OCI-LY7 (cell line): ENCODE results near the gene SLC35C1. TPM values are rescaled to one million over a fixed set of nuclear protein-coding genes. Genes with fewer than 3 reads are reported as not detected.
A peak's percentile ranks its signal among the peaks of the same experiment; 100 is the strongest.

Source experiments
- BruUV-seq: library from RNA; stranded (reverse); fragments of 400-500 nt; replicated peaks from 2 replicates; lab custom pipeline; 2021; lab: Mats Ljungman, UMichigan
- CTCF ChIA-PET: fragments of 300-600 bp; sonication (Branson Sonifier 250); formaldehyde crosslinking; loops from one replicate; lab custom pipeline; 2022; ENCODE audit warnings: antibody characterized with exemption; ENCODE audit not compliant: unreplicated experiment; lab: Charles Lee
- POLR2A ChIA-PET: fragments of 300-600 bp; sonication (Branson Sonifier 250); formaldehyde crosslinking; loops from one replicate; lab custom pipeline; 2022; ENCODE audit warnings: antibody characterized with exemption; lab: Charles Lee
- DNase-seq: peaks from one replicate; pipeline ENCODE4 v3.0.0-alpha.2; 2015; ENCODE audit warnings: low spot score
- H2AFZ ChIP-seq: fragments of 200-600 bp; sonication (generic), shearing (Covaris generic); 2 replicates; pipeline ENCODE4 v1.6.1; 2014; ENCODE audit warnings: mild to moderate bottlenecking, antibody characterized with exemption, low read length, moderate library complexity
- H3K27ac ChIP-seq: fragments of 200-600 bp; sonication (generic); 2 replicates; pipeline ENCODE4 v1.5.1; 2014; ENCODE audit warnings: mixed run types, low read depth, mild to moderate bottlenecking, moderate library complexity, low read length, inconsistent platforms; ENCODE audit not compliant: poor library complexity, severe bottlenecking
- H3K36me3 ChIP-seq: fragments of 200-600 bp; sonication (generic); 2 replicates; pipeline ENCODE4 v1.6.1; 2014; ENCODE audit warnings: mild to moderate bottlenecking, antibody characterized with exemption, low read length, moderate library complexity, mixed read lengths; ENCODE audit not compliant: insufficient read depth
- H3K4me1 ChIP-seq: fragments of 200-600 bp; sonication (generic); 2 replicates; pipeline ENCODE4 v1.5.1; 2014; ENCODE audit warnings: mild to moderate bottlenecking, low read length; ENCODE audit not compliant: insufficient read depth, poor library complexity, severe bottlenecking
- H3K4me2 ChIP-seq: fragments of 200-600 bp; sonication (generic); 2 replicates; pipeline ENCODE4 v1.6.1; 2014; ENCODE audit warnings: mild to moderate bottlenecking, low read length
- H3K4me3 ChIP-seq: fragments of 200-600 bp; sonication (generic); 2 replicates; pipeline ENCODE4 v1.5.1; 2014; ENCODE audit warnings: mild to moderate bottlenecking, low read depth, low read length; ENCODE audit not compliant: poor library complexity, severe bottlenecking
- H3K79me2 ChIP-seq: fragments of 200-600 bp; sonication (generic); 2 replicates; pipeline ENCODE4 v1.6.1; 2016; ENCODE audit warnings: low read depth, mild to moderate bottlenecking, low read length, moderate library complexity, mixed read lengths; ENCODE audit not compliant: insufficient read depth
- H3K9me2 ChIP-seq: fragments of 200-600 bp; sonication (generic); 2 replicates; pipeline ENCODE4 v1.6.1; 2016; ENCODE audit warnings: mild to moderate bottlenecking, low read length, mixed read lengths; ENCODE audit not compliant: insufficient read depth
- H3K9me3 ChIP-seq: fragments of 200-600 bp; sonication (generic); 2 replicates; pipeline ENCODE4 v1.6.1; 2014; ENCODE audit warnings: mild to moderate bottlenecking, mixed run types, low read length, mixed read lengths
- H4K20me1 ChIP-seq: fragments of 200-600 bp; sonication (generic); 2 replicates; pipeline ENCODE4 v1.6.1; 2014; ENCODE audit warnings: mild to moderate bottlenecking, antibody characterized with exemption, low read length, moderate library complexity, mixed read lengths; ENCODE audit not compliant: insufficient read depth
- CTCF ChIP-seq: fragments of 200-600 bp; sonication (generic); conservative IDR thresholded peaks from 2 replicates; pipeline ENCODE4 v1.5.1; 2014; ENCODE audit warnings: mild to moderate bottlenecking, antibody characterized with exemption, low read length, moderate library complexity, mixed read lengths
- EZH2phosphoT487 ChIP-seq: fragments of 200-600 bp; sonication (generic); IDR thresholded peaks from 2 replicates; pipeline ENCODE4 v1.6.1; 2018; ENCODE audit warnings: low read depth, borderline replicate concordance, mild to moderate bottlenecking, mixed run types, antibody characterized with exemption, low read length, moderate library complexity, mixed read lengths
- intact Hi-C: fragments of 100-400 bp; cut with micrococcal nuclease; formaldehyde crosslinking; loops from one replicate; pipeline ENCODE4 v1.10.0; 2022; ENCODE audit not compliant: unreplicated experiment
- total RNA-seq, 2 experiments: library from RNA; depleted of rRNA in 1 of 2; stranded (reverse); fragments of >200 nt in 1 of 2; shearing (Covaris generic) in 1 of 2; gene quantifications; 2 replicates each; pipeline ENCODE4 v1.2.3, GENCODE V29; 2014 to 2022

The SLC35C1 gene
- total RNA-seq, 2 experiments from 2014 or later = 3.3 to 9.2 TPM

GRCh38 chr11:45771566-45772448 is 33.1 kb upstream of the SLC35C1 start:
- peak overlapping the region; percentile 62 for H3K4me3 ChIP-seq
- H3K9me2 ChIP-seq = no peaks in the 10 kb centered on the region
- peak overlapping the region; percentile 93 for H2AFZ ChIP-seq
- DNase-seq = peak; percentile 82
- H3K27ac ChIP-seq = no peak overlapping the region
- no TSS peak for BruUV-seq
- intact Hi-C loops = loop anchor here (5.0 kb wide), 2 partner anchors 75 to 400 kb away; partner anchors contain the start of gene CRY2
- TF ChIP-seq CTCF (peak; percentile 93), EZH2phosphoT487 (no peak)
- no peaks in the 10 kb centered on the region for H3K79me2 ChIP-seq
- peaks cover 21% of the 10 kb centered on the region for H3K4me1 ChIP-seq
- H3K36me3 ChIP-seq = no peaks in the 10 kb centered on the region
- H3K9me3 ChIP-seq = no peaks in the 10 kb centered on the region
- H3K4me2 ChIP-seq = peak overlapping the region; percentile 89
- CTCF ChIA-PET = interaction anchor here (0.6 to 1.2 kb wide), 8 partner anchors 9 to 1784 kb away, joined by 3 to 6 read pairs (median 4); partner anchors contain the start of genes CHRM4 and CRY2
- H4K20me1 ChIP-seq = no peaks in the 10 kb centered on the region
- POLR2A ChIA-PET = interaction anchor here (0.6 kb wide), 2 partner anchors 32 to 349 kb away, joined by 3 read pairs; no protein-coding TSS in a partner anchor

GRCh38 chr11:45772449-45772774 is 32.5 kb upstream of the SLC35C1 start:
- Histone ChIP-seq H3K79me2 (no peaks in the 10 kb centered on the region), H3K27ac (no peak overlapping the region), H3K9me3 (no peaks in the 10 kb centered on the region), H2AFZ (peak overlapping the region; percentile 93; the same call in 1 of the 2 replicates), H3K9me2 (no peaks in the 10 kb centered on the region), H4K20me1 (no peaks in the 10 kb centered on the region), H3K36me3 (no peaks in the 10 kb centered on the region), H3K4me2 (peak overlapping the region; percentile 89), H3K4me1 (peaks cover 21% of the 10 kb centered on the region), H3K4me3 (peak overlapping the region; percentile 62)
- BruUV-seq = no TSS peak
- ChIA-PET POLR2A (interaction anchor here (0.6 kb wide), 1 partner anchor 31 kb away, joined by 3 read pairs; no protein-coding TSS in a partner anchor), CTCF (no interaction called here)
- intact Hi-C loops = loop anchor here (5.0 kb wide), 2 partner anchors 75 to 400 kb away; partner anchors contain the start of gene CRY2
- DNase-seq = no peak
- TF ChIP-seq EZH2phosphoT487 (no peak), CTCF (no peak)
